Activated T-cell treated with anti-CD3 and anti-CD28 coated beads for 24 hours (primary cell): ENCODE results near the gene BBX.

Experiments
- DNase-seq: peaks from one replicate; pipeline ENCODE4 v3.0.0-alpha.2; 2020; ENCODE audit warnings: low read depth

Gene BBX

DNA sequence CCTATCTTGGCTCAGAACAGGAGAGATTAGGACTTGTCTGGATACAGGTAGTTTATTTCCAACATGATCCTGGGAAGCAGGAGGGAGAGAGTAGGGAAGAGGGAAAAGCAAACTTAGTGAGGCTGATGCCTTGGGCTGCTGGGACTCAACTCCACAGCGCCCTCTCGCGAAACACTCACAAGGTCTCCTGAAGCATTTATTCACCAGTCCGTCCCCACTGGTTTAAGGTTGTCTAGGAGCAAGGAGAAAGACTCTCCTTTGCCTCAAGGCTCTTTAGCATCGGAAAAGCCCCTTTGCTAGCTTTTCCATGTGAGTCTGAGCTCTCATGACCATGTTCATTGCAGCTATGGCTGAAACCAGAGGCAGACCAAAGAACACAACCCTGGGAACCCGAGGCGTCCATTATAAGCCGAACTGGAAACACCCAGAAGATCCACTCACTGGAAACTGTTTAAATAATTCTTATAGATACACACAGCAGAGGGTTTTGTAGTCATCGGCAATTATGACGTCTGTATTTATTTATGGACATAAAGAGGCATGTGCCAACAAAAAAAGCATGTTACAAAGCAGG is 323.6 kb downstream of the BBX start:
- no peak for DNase-seq

DNA sequence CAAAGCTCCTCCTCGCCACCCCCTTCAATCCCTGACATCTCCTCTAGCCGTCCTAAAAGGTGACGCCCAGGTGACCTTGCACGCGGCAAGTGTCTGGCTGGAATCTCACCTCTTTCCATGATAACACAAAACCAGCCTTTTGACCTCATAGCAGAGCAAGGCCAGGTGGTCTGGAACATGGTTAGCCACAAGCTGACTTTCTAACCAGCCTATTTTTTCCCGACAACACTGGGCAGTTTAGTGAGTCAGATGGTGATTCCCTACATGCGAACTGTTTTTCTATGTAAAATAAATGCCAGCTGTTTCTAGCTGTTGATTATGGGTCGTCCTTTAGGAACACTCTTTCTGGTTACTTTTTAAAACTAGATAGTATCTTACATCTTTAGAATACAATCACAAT is 325.0 kb downstream of the BBX start:
- DNase-seq, result no peak

DNA sequence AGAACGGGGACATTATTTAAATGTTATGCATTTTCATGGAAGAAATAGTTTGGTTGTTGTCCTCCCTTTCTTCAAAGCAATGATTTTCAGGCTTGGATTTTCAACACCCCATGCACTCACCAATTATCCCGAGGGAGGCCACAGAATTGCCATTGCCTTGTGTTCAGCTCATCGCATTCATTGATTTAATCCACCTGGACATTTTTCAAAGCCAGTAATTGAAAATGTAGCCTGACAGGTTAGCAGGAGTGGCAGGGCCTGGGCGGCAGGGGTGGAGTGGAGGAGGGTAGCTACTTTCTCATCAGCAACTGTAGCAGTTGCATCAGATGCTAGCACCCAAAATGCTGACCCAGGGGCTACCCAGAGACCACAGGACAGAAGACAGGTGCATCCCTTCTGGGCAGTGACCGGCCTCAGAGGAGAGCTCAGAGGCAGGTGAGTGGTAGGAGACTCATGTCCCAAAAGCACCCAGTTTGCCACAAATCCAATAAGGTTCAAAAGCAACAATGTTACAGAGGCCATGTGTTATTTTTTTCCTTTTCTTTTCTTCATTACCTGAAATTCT is 325.7 kb downstream of the BBX start:
- no peak for DNase-seq

DNA sequence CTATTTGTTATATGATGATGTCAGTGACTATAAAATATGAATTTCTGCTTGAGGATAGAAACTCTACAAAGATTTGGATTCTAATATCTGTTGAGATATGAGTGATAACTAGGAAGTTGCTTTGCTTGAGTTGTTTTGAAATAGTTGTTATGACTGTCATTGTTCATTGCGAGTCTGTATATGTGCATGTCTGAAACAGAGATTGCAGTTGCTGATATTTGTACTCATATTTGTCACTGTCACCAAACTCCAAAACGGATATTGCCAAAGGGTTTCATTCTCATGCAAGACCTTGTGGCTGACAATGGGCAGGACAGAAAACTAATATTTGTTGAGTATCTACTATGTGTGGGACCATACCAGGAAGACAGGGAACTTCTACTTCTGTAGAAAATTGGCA is 327.9 kb downstream of the BBX start:
- no peak for DNase-seq

DNA sequence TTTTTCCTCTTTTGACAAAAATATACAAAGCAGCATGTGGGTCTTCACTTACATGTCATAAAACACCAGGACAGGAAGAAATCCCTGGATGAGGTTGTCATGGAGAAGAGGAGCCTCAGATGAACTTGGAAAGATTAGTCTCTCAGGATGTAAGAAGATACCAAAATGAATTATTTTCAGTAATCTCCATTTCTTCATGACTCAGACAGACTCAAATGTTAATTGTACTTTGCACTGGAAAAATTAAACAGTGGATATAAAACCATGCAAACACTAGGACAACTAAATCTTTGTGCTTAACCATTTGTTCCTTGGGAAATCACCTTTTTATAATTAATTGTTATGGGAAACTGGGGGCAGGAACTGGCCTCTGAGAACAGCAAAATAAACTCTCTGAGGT is 331.1 kb downstream of the BBX start:
- no peak for DNase-seq

DNA sequence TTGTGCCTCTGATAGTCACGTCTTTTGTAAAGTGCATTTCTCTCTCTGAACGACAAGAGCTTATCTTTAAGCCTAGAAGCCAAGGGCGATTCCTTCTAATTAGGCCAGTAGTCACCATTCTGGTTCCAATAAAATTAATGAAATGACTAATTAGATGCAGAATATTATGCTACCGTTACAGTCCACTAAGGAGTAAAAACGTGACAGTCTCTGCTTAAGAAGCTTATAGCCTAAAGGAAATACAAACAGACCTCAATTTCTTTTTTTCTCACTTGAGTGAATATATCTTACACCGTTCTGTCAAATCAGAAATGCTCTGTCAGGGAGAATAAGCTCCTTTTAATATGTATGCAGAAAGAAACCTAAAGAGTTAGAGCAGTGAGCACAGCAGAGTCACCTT is 332.0 kb downstream of the BBX start:
- no peak for DNase-seq

DNA sequence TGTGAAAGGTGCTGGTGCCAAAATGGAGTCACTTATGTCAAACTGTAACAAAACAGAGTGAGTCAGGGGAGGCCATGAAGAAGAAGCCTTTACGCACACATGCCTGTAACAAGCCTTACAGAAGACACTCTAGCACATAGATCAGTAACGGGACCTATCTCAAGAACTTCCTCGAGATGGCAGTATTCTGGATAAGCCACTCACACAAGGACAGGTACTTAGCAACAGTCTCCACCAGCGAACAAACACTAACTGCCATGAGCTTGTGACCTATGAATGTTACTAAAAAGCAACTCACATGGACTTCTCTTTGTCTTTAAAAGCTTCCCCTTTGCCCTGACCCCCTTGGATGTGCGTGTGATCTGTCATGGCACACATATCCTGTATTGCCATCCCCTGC is 332.9 kb downstream of the BBX start:
- no peak for DNase-seq

DNA sequence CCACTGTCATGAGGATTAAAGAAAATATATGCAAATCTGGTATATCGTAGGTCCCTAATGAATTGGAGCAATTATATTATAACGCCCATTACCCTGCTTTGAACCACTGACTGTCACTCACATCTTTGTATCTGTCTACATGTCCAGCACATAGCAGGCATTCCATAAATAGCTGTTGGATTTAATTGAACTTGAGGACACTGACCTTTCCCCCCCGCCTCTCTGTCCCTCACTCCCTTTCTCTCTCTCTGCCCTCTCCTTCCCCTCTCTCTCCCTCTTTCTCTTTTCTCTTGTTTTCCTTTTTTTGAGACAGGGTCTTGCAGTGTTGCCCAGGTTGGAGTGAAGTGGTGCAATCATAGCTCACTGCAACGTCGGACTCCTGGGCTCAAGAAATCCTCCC is 335.1 kb downstream of the BBX start:
- no peak for DNase-seq

DNA sequence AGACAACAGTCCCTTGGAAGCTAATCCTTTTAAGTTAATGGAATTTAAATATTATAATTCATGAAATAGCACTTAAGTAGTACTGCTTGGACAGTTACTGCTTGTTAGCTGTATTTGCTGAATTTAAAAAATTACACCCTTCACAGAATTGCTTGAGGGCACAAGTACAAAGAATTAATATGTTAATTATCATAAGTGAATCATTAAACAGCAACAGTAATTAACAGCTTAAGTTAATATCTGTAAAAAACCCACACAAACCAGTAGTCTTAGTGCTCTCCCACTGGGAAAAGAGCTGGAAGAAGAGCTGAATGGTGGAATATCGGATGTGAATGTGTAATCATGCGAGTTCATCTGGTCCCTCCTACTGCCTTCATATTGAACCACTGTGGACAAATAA is 336.1 kb downstream of the BBX start:
- no peak for DNase-seq
